AG04449 (cell line): ENCODE measurements around the gene EXD3.

ENCODE experiments used
- CTCF ChIA-PET: fragments of 350-600 bp; formaldehyde crosslinking; extraction: SDS; loops from one replicate; lab custom pipeline; 2021; ENCODE audit warnings: antibody characterized with exemption; lab: Yijun Ruan, JAX
- POLR2A ChIA-PET: fragments of 400-600, 350-600 bp; formaldehyde crosslinking; extraction: SDS; loops from one replicate; lab custom pipeline; 2020; ENCODE audit warnings: antibody characterized with exemption, inconsistent platforms; lab: Yijun Ruan, JAX
- DNase-seq: peaks from one replicate; pipeline ENCODE4 v3.0.0-alpha.2; 2010; ENCODE audit warnings: low read depth, low spot score
- H3K4me3 ChIP-seq: 2 replicates; pipeline ENCODE4 v1.5.1; 2011; ENCODE audit warnings: low read depth, mild to moderate bottlenecking, control low read depth, low read length
- CTCF ChIP-seq: IDR thresholded peaks from one replicate; pipeline ENCODE4 v1.5.1; 2011; ENCODE audit warnings: mild to moderate bottlenecking, moderate library complexity, low read length, control low read depth, inconsistent platforms; ENCODE audit not compliant: insufficient read depth; ENCODE audit errors: missing control alignments

Gene EXD3

GRCh38 chr9:137465000-137465719 is 42.2 kb upstream of the EXD3 start:
- CTCF ChIA-PET, result no interaction called here
- POLR2A ChIA-PET, result no interaction called here
- TF ChIP-seq CTCF, result no peak
- H3K4me3 ChIP-seq, result no peak overlapping the region
- DNase-seq, result no peak

- ChIA-PET CTCF (no interaction called here), POLR2A (no interaction called here)
- DNase-seq, result no peak
- no peak for TF ChIP-seq CTCF
- H3K4me3 ChIP-seq, result no peak overlapping the region
Observed at GRCh38 chr9:137464291-137464999, 41.5 kb upstream of the EXD3 start.

GRCh38 chr9:137463931-137464290 is 40.9 kb upstream of the EXD3 start:
- DNase-seq, result no peak
- POLR2A ChIA-PET, result no interaction called here
- CTCF ChIA-PET, result no interaction called here
- no peak overlapping the region for H3K4me3 ChIP-seq
- no peak for TF ChIP-seq CTCF

GRCh38 chr9:137462986-137463930 is 40.3 kb upstream of the EXD3 start:
- DNase-seq, result no peak
- POLR2A ChIA-PET, result no interaction called here
- CTCF ChIA-PET, result no interaction called here
- TF ChIP-seq CTCF, result no peak
- no peak overlapping the region for H3K4me3 ChIP-seq

GRCh38 chr9:137462396-137462985 is 39.5 kb upstream of the EXD3 start:
- ChIA-PET POLR2A (no interaction called here), CTCF (no interaction called here)
- no peak overlapping the region for H3K4me3 ChIP-seq
- no peak for TF ChIP-seq CTCF
- DNase-seq, result no peak
